Endodermal cell (in vitro differentiated cells): Measurements from ENCODE around the gene WDR89. TPM values are rescaled to one million over a fixed set of nuclear protein-coding genes. Genes with fewer than 3 reads are reported as not detected.

ENCODE experiments used
- DNase-seq: peaks from one replicate; pipeline ENCODE4 v3.0.0-alpha.2; 2017
- H3K27ac ChIP-seq: 2 replicates; pipeline ENCODE4 v1.5.1; 2013; ENCODE audit warnings: mild to moderate bottlenecking, low read depth, low read length, moderate library complexity
- H3K27me3 ChIP-seq: 2 replicates; pipeline ENCODE4 v1.6.1; 2013; ENCODE audit warnings: mild to moderate bottlenecking, low read length, moderate library complexity; ENCODE audit not compliant: insufficient read depth, control insufficient read depth, poor library complexity, severe bottlenecking
- H3K36me3 ChIP-seq: 2 replicates; pipeline ENCODE4 v1.7.0; 2013; ENCODE audit warnings: mild to moderate bottlenecking, low read length, moderate library complexity; ENCODE audit not compliant: control insufficient read depth, insufficient read depth
- H3K4me1 ChIP-seq: one replicate; pipeline ENCODE4 v1.7.0; 2013; ENCODE audit warnings: low read length; ENCODE audit not compliant: control insufficient read depth, insufficient read depth
- H3K4me3 ChIP-seq: 2 replicates; pipeline ENCODE4 v1.5.1; 2013; ENCODE audit warnings: mild to moderate bottlenecking, low read length, moderate library complexity
- H3K9ac ChIP-seq: 2 replicates; pipeline ENCODE4 v1.6.1; 2013; ENCODE audit warnings: mild to moderate bottlenecking, low read length, moderate library complexity; ENCODE audit not compliant: poor library complexity, severe bottlenecking; ENCODE audit errors: extremely low read depth
- H3K9me3 ChIP-seq: 2 replicates; pipeline ENCODE4 v1.6.1; 2013; ENCODE audit warnings: mild to moderate bottlenecking, low read length, moderate library complexity; ENCODE audit not compliant: control insufficient read depth
- H3K27ac Mint-ChIP-seq: 2 replicates; pipeline ENCODE4 v1.8.0; 2020; ENCODE audit warnings: mixed read lengths
- H3K27me3 Mint-ChIP-seq: 2 replicates; pipeline ENCODE4 v1.8.0; 2021; ENCODE audit warnings: mild to moderate bottlenecking, mixed read lengths; ENCODE audit not compliant: insufficient read depth
- H3K36me3 Mint-ChIP-seq: 2 replicates; pipeline ENCODE4 v1.8.0; 2020; ENCODE audit warnings: low read depth, mixed read lengths
- H3K4me1 Mint-ChIP-seq: 2 replicates; pipeline ENCODE4 v1.8.0; 2020; ENCODE audit warnings: mixed read lengths
- H3K4me3 Mint-ChIP-seq: 2 replicates; pipeline ENCODE4 v1.8.0; 2020; ENCODE audit warnings: mild to moderate bottlenecking, moderate library complexity, mixed read lengths
- H3K9me3 Mint-ChIP-seq: 2 replicates; pipeline ENCODE4 v1.8.0; 2020; ENCODE audit warnings: mild to moderate bottlenecking, mixed read lengths
- CTCF ChIP-seq: fragments of 200-600 bp; sonication (generic); conservative IDR thresholded peaks from 2 replicates; pipeline ENCODE4 v1.5.0; 2021; ENCODE audit warnings: antibody characterized with exemption, mild to moderate bottlenecking
- WGBS, 2 experiments: methylation state at CpG; one replicate each; pipeline versions ENCODE4 v1.1.5 to v1.1.7; 2013; ENCODE audit warnings: missing lambda C conversion rate in 2 of 2, mixed read lengths in 1 of 2; ENCODE audit not compliant: insufficient coverage in 1 of 2, insufficient read length in 1 of 2; 5-methylcytosine and 5-hydroxymethylcytosine counted together
- total RNA-seq, 2 donors: library from RNA; stranded (reverse); fragmentation: NEBNext Ultra II Directional in 1 of 2; extraction: Animal tissue kit (Norgen Biotek cat#: 25700) in 1 of 2; gene quantifications; 2 replicates in 1 of 2; 3 replicates in 1 of 2; pipeline ENCODE4 v1.2.1, GENCODE V29; 2021

WDR89 gene
- total RNA-seq, 2 donors from 2014 or later: 23.4 to 26.7 TPM

- Mint-ChIP-seq H3K27me3 (no peaks in the 10 kb centered on the region), H3K36me3 (no peaks in the 10 kb centered on the region), H3K27ac (no peak overlapping the region), H3K4me1 (peaks cover 10% of the 10 kb centered on the region), H3K9me3 (no peaks in the 10 kb centered on the region), H3K4me3 (no peak overlapping the region)
- no peak overlapping the region for H3K4me3 ChIP-seq
- TF ChIP-seq CTCF: no peak
- H3K27ac ChIP-seq: no peak overlapping the region
- H3K9me3 ChIP-seq: no peaks in the 10 kb centered on the region
- no peak overlapping the region for H3K9ac ChIP-seq
- no peaks in the 10 kb centered on the region for H3K36me3 ChIP-seq
- no peaks in the 10 kb centered on the region for H3K4me1 ChIP-seq
- H3K27me3 ChIP-seq: no peaks in the 10 kb centered on the region
- no peak for DNase-seq
Measured at GRCh38 chr14:63670692-63671091, 29.0 kb upstream of the WDR89 start.

- Histone ChIP-seq H3K27me3 (no peaks in the 10 kb centered on the region), H3K36me3 (no peaks in the 10 kb centered on the region), H3K9me3 (no peaks in the 10 kb centered on the region), H3K27ac (no peak overlapping the region), H3K4me1 (no peaks in the 10 kb centered on the region), H3K9ac (no peak overlapping the region), H3K4me3 (no peak overlapping the region)
- no peak for TF ChIP-seq CTCF
- no peaks in the 10 kb centered on the region for H3K4me1 Mint-ChIP-seq
- WGBS, 2 experiments: 86% methylated on average over 1 of the region's 1 CpG; no CpG with 5 or more reads in 1 of the 2 experiments
- H3K27me3 Mint-ChIP-seq: no peaks in the 10 kb centered on the region
- peaks cover 5% of the 10 kb centered on the region for H3K9me3 Mint-ChIP-seq
- H3K4me3 Mint-ChIP-seq: no peak overlapping the region
- no peaks in the 10 kb centered on the region for H3K36me3 Mint-ChIP-seq
- no peak for DNase-seq
- H3K27ac Mint-ChIP-seq: no peak overlapping the region
Measured at GRCh38 chr14:63666335-63666734, 24.7 kb upstream of the WDR89 start.

- TF ChIP-seq CTCF: no peak
- Histone ChIP-seq H3K9ac (no peak overlapping the region), H3K27ac (no peak overlapping the region), H3K9me3 (no peaks in the 10 kb centered on the region), H3K27me3 (no peaks in the 10 kb centered on the region), H3K4me3 (no peak overlapping the region), H3K36me3 (no peaks in the 10 kb centered on the region), H3K4me1 (no peaks in the 10 kb centered on the region)
- no peak overlapping the region for H3K27ac Mint-ChIP-seq
- DNase-seq: no peak
- H3K27me3 Mint-ChIP-seq: no peaks in the 10 kb centered on the region
- H3K36me3 Mint-ChIP-seq: peaks cover 2% of the 10 kb centered on the region
- 95 to 96% methylated on average over 12 of the region's 12 CpGs for WGBS, 2 experiments
- no peaks in the 10 kb centered on the region for H3K4me1 Mint-ChIP-seq
- H3K4me3 Mint-ChIP-seq: no peak overlapping the region
- peaks cover 5% of the 10 kb centered on the region for H3K9me3 Mint-ChIP-seq
Measured at GRCh38 chr14:63663428-63664341, 22.0 kb upstream of the WDR89 start.
